NT2/D1 (cell line): ENCODE results near the gene TLK1.

ENCODE experiments used
- DNase-seq: peaks from one replicate; pipeline ENCODE4 v3.0.0-alpha.2; 2011; ENCODE audit warnings: low read depth, low spot score
- H3K27me3 ChIP-seq: 2 replicates; pipeline ENCODE4 v1.6.0; 2011; ENCODE audit warnings: mild to moderate bottlenecking; ENCODE audit not compliant: insufficient read length, insufficient read depth
- H3K36me3 ChIP-seq: 2 replicates; pipeline ENCODE4 v1.6.1; 2011; ENCODE audit warnings: mild to moderate bottlenecking, low read length, mixed read lengths; ENCODE audit not compliant: insufficient read depth, insufficient read length
- H3K4me1 ChIP-seq: 2 replicates; pipeline ENCODE4 v1.5.1; 2011; ENCODE audit not compliant: insufficient read depth, insufficient read length
- H3K4me3 ChIP-seq: 2 replicates; pipeline ENCODE4 v1.5.1; 2011; ENCODE audit warnings: low read depth; ENCODE audit not compliant: insufficient read length
- H3K9ac ChIP-seq: 2 replicates; pipeline ENCODE4 v1.6.0; 2011; ENCODE audit warnings: low read depth; ENCODE audit not compliant: insufficient read length
- H3K9me3 ChIP-seq: 2 replicates; pipeline ENCODE4 v1.5.1; 2011; ENCODE audit warnings: mild to moderate bottlenecking, low read length; ENCODE audit not compliant: insufficient read depth
- SUZ12 ChIP-seq: IDR thresholded peaks from 2 replicates; pipeline ENCODE4 v1.6.1; 2011; ENCODE audit not compliant: insufficient read length, insufficient read depth; ENCODE audit errors: extremely low read depth
- YY1 ChIP-seq: IDR thresholded peaks from 2 replicates; pipeline ENCODE4 v1.6.1; 2011; ENCODE audit not compliant: insufficient read length, insufficient read depth
- ZNF274 ChIP-seq: IDR thresholded peaks from 2 replicates; pipeline ENCODE4 v1.6.1; 2011; ENCODE audit warnings: mild to moderate bottlenecking, low read depth, low read length

Gene TLK1

DNA sequence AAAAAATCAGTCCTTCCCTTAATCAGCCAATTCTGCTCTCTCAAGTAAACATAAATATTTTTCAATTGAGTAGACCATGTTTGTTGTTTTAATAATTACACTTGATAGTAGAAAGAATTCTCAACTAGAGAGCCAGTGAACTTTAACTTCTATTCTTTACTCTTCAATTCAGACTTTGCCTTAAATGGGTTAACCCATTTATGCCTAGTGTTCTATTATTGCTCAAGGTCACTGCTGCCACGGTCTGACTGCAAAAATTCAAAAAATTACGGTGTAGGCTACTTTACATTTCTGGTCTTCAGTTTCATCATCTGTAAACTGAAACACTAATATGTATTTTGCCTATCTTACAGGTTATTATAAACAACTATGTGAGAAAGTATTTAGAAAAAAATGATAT, 103.1 kb downstream of the TLK1 start:
- H3K36me3 ChIP-seq, result peaks cover 79% of the 10 kb centered on the region
- H3K9ac ChIP-seq, result no peak overlapping the region
- H3K9me3 ChIP-seq, result no peaks in the 10 kb centered on the region
- H3K27me3 ChIP-seq, result no peaks in the 10 kb centered on the region
- TF ChIP-seq ZNF274 (no peak), YY1 (no peak), SUZ12 (no peak)
- no peak overlapping the region for H3K4me3 ChIP-seq
- no peak for DNase-seq
- no peaks in the 10 kb centered on the region for H3K4me1 ChIP-seq

DNA sequence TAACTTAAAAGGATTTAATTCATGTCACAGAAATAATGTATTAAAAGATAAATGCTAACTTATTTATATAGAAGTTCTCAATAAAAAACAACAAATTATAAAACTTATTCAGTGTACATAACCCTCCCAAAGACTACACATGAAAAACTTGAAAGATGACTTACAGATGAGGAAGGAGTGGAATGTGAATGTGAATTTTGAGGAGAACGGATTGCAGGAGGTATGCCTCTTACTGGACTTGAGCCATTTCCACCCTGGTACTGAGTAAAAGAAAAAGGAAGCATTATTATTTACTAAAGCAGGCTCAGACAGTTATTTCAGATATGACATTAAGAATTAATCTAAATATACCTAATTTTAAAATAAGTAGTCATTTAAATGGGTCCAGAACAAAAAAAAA, 104.4 kb downstream of the TLK1 start:
- no peak overlapping the region for H3K4me3 ChIP-seq
- no peaks in the 10 kb centered on the region for H3K9me3 ChIP-seq
- H3K9ac ChIP-seq, result no peak overlapping the region
- peaks cover 83% of the 10 kb centered on the region for H3K36me3 ChIP-seq
- H3K27me3 ChIP-seq, result no peaks in the 10 kb centered on the region
- DNase-seq, result no peak
- TF ChIP-seq SUZ12 (no peak), YY1 (no peak), ZNF274 (no peak)
- no peaks in the 10 kb centered on the region for H3K4me1 ChIP-seq

GRCh38 chr2:171049691-171050090, 111.0 kb downstream of the TLK1 start:
- DNase-seq, result no peak
- H3K9me3 ChIP-seq, result no peaks in the 10 kb centered on the region
- TF ChIP-seq ZNF274 (no peak), YY1 (no peak), SUZ12 (no peak)
- H3K9ac ChIP-seq, result no peak overlapping the region
- no peaks in the 10 kb centered on the region for H3K27me3 ChIP-seq
- H3K4me3 ChIP-seq, result no peak overlapping the region
- H3K4me1 ChIP-seq, result no peaks in the 10 kb centered on the region
- H3K36me3 ChIP-seq, result peaks cover 63% of the 10 kb centered on the region

- no peak for DNase-seq
- Histone ChIP-seq H3K27me3 (no peaks in the 10 kb centered on the region), H3K9ac (no peak overlapping the region), H3K36me3 (peaks cover 67% of the 10 kb centered on the region), H3K9me3 (no peaks in the 10 kb centered on the region), H3K4me3 (no peak overlapping the region), H3K4me1 (no peaks in the 10 kb centered on the region)
- no peak for TF ChIP-seq ZNF274
- TF ChIP-seq SUZ12, result no peak
- TF ChIP-seq YY1, result no peak
Measured at GRCh38 chr2:171046048-171046560, 114.6 kb downstream of the TLK1 start.

DNA sequence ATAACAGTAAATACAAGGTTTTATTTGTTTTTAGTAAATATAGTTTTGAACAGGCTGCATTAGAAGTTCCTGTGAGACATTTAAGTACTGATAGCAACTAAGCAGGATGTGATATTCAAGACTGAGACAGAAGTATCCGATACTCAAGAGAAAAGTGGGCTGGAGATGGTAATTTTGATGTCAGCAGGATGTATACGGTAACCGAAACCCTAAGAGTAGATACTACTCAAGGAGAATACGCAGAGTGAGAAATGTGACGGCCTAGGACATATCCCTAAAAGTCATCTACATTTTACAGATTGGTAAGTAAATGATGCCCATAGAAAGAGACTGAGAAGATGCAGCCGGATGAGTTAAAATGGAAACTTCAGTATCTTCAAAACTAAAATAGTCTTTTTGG, 116.3 kb downstream of the TLK1 start:
- TF ChIP-seq ZNF274, result no peak
- TF ChIP-seq YY1, result no peak
- Histone ChIP-seq H3K9ac (no peak overlapping the region), H3K4me1 (no peaks in the 10 kb centered on the region), H3K36me3 (peaks cover 67% of the 10 kb centered on the region), H3K9me3 (no peaks in the 10 kb centered on the region), H3K27me3 (no peaks in the 10 kb centered on the region), H3K4me3 (no peak overlapping the region)
- no peak for DNase-seq

GRCh38 chr2:171042253-171042969, 118.3 kb downstream of the TLK1 start:
- TF ChIP-seq ZNF274, result no peak
- TF ChIP-seq YY1, result no peak
- TF ChIP-seq SUZ12, result no peak
- no peak for DNase-seq
- no peaks in the 10 kb centered on the region for H3K27me3 ChIP-seq
- H3K9me3 ChIP-seq, result no peaks in the 10 kb centered on the region
- H3K9ac ChIP-seq, result no peak overlapping the region
- no peak overlapping the region for H3K4me3 ChIP-seq
- peaks cover 71% of the 10 kb centered on the region for H3K36me3 ChIP-seq
- no peaks in the 10 kb centered on the region for H3K4me1 ChIP-seq

- Histone ChIP-seq H3K36me3 (peaks cover 53% of the 10 kb centered on the region), H3K9me3 (peaks cover 4% of the 10 kb centered on the region; the same call in 1 of the 2 replicates), H3K4me1 (no peaks in the 10 kb centered on the region), H3K9ac (no peak overlapping the region), H3K27me3 (no peaks in the 10 kb centered on the region), H3K4me3 (no peak overlapping the region)
- DNase-seq, result no peak
- TF ChIP-seq YY1, result no peak
- TF ChIP-seq ZNF274, result no peak
- no peak for TF ChIP-seq SUZ12
Measured at GRCh38 chr2:171036532-171036931, 124.2 kb downstream of the TLK1 start.
